HEK293 (cell line): ENCODE measurements around the gene APCDD1.

ENCODE experiments used
- GLIS1 ChIP-seq: fragments of 450-650 bp; formaldehyde crosslinking; IDR thresholded peaks from 2 replicates; pipeline ENCODE4 v1.5.1; 2016; ENCODE audit warnings: missing biosample characterization, missing genetic modification characterization
- KLF7 ChIP-seq: fragments of 450-650 bp; formaldehyde crosslinking; IDR thresholded peaks from 2 replicates; pipeline ENCODE4 v1.5.1; 2016; ENCODE audit warnings: missing biosample characterization, missing genetic modification characterization, borderline replicate concordance
- KLF9 ChIP-seq: fragments of 450-650 bp; formaldehyde crosslinking; IDR thresholded peaks from 2 replicates; pipeline ENCODE4 v1.5.1; 2016; ENCODE audit warnings: missing biosample characterization, missing genetic modification characterization, low read depth
- MZF1 ChIP-seq: fragments of 450-650 bp; formaldehyde crosslinking; IDR thresholded peaks from 2 replicates; pipeline ENCODE4 v1.5.1; 2017; ENCODE audit warnings: missing biosample characterization, missing genetic modification characterization, borderline replicate concordance
- OVOL3 ChIP-seq: fragments of 450-650 bp; formaldehyde crosslinking; IDR thresholded peaks from 2 replicates; pipeline ENCODE4 v1.5.1; 2016; ENCODE audit warnings: missing biosample characterization, missing genetic modification characterization
- SP3 ChIP-seq: fragments of 450-650 bp; formaldehyde crosslinking; IDR thresholded peaks from 2 replicates; pipeline ENCODE4 v1.5.1; 2016; ENCODE audit warnings: missing biosample characterization, missing genetic modification characterization
- TCF7L2 ChIP-seq: IDR thresholded peaks from 2 replicates; pipeline ENCODE4 v1.6.1; 2011; ENCODE audit warnings: low read depth, mild to moderate bottlenecking, inconsistent platforms, low read length, moderate library complexity, borderline replicate concordance
- ZBTB20 ChIP-seq: fragments of 450-650 bp; formaldehyde crosslinking; IDR thresholded peaks from 2 replicates; pipeline ENCODE4 v1.5.1; 2016; ENCODE audit warnings: missing biosample characterization, missing genetic modification characterization
- ZBTB21 ChIP-seq: fragments of 450-650 bp; formaldehyde crosslinking; IDR thresholded peaks from 2 replicates; pipeline ENCODE4 v1.5.1; 2017; ENCODE audit warnings: missing biosample characterization, missing genetic modification characterization
- ZNF157 ChIP-seq: fragments of 450-650 bp; formaldehyde crosslinking; IDR thresholded peaks from 2 replicates; pipeline ENCODE4 v1.5.1; 2016; ENCODE audit warnings: missing biosample characterization, missing genetic modification characterization
- ZNF169 ChIP-seq: fragments of 450-650 bp; formaldehyde crosslinking; IDR thresholded peaks from 2 replicates; pipeline ENCODE4 v1.5.1; 2016; ENCODE audit warnings: missing biosample characterization, missing genetic modification characterization
- ZNF2 ChIP-seq: fragments of 450-650 bp; formaldehyde crosslinking; IDR thresholded peaks from 2 replicates; pipeline ENCODE4 v1.5.1; 2016; ENCODE audit warnings: missing biosample characterization, missing genetic modification characterization
- ZNF324 ChIP-seq: fragments of 450-650 bp; formaldehyde crosslinking; IDR thresholded peaks from 2 replicates; pipeline ENCODE4 v1.5.1; 2016; ENCODE audit warnings: missing biosample characterization, missing genetic modification characterization
- ZNF561 ChIP-seq: fragments of 450-650 bp; IDR thresholded peaks from 2 replicates; pipeline ENCODE4 v1.5.1; 2018; ENCODE audit warnings: missing biosample characterization, missing genetic modification characterization, borderline replicate concordance
- ZNF623 ChIP-seq: fragments of 450-650 bp; formaldehyde crosslinking; IDR thresholded peaks from 2 replicates; pipeline ENCODE4 v1.5.1; 2016; ENCODE audit warnings: missing biosample characterization, missing genetic modification characterization
- ZNF624 ChIP-seq: fragments of 450-650 bp; formaldehyde crosslinking; IDR thresholded peaks from 2 replicates; pipeline ENCODE4 v1.5.1; 2017; ENCODE audit warnings: missing biosample characterization, missing genetic modification characterization
- ZNF660 ChIP-seq: fragments of 450-650 bp; IDR thresholded peaks from 2 replicates; pipeline ENCODE4 v1.5.1; 2018; ENCODE audit warnings: missing biosample characterization, mild to moderate bottlenecking, missing genetic modification characterization
- ZNF701 ChIP-seq: fragments of 450-650 bp; formaldehyde crosslinking; IDR thresholded peaks from 2 replicates; pipeline ENCODE4 v1.5.1; 2016; ENCODE audit warnings: missing biosample characterization, missing genetic modification characterization
- ZNF747 ChIP-seq: fragments of 450-650 bp; formaldehyde crosslinking; IDR thresholded peaks from 2 replicates; pipeline ENCODE4 v1.5.1; 2016; ENCODE audit warnings: missing biosample characterization, missing genetic modification characterization
- ZNF776 ChIP-seq: fragments of 450-650 bp; formaldehyde crosslinking; IDR thresholded peaks from 2 replicates; pipeline ENCODE4 v1.5.0; 2017; ENCODE audit warnings: missing biosample characterization, missing genetic modification characterization, borderline replicate concordance
- ZNF830 ChIP-seq: fragments of 450-650 bp; IDR thresholded peaks from 2 replicates; pipeline ENCODE4 v1.5.0; 2018; ENCODE audit warnings: missing biosample characterization, missing genetic modification characterization, low read depth, mild to moderate bottlenecking, moderate library complexity
- ZSCAN23 ChIP-seq: fragments of 450-650 bp; formaldehyde crosslinking; IDR thresholded peaks from 2 replicates; pipeline ENCODE4 v1.5.1; 2016; ENCODE audit warnings: missing biosample characterization, missing genetic modification characterization
- TF ChIP-seq, protein P1 (sequence below): fragments of 450-650 bp; formaldehyde crosslinking; conservative IDR thresholded peaks from 2 replicates; pipeline ENCODE4 v1.5.1; 2016; ENCODE audit warnings: low read depth, missing biosample characterization, missing genetic modification characterization
- TF ChIP-seq, protein P2 (sequence below): fragments of 450-650 bp; formaldehyde crosslinking; IDR thresholded peaks from 2 replicates; pipeline ENCODE4 v1.5.1; 2017; ENCODE audit warnings: missing biosample characterization, missing genetic modification characterization
- TF ChIP-seq, protein P3 (sequence below): sonication (generic); formaldehyde crosslinking; IDR thresholded peaks from 2 replicates; pipeline ENCODE4 v1.8.1; 2022; ENCODE audit warnings: mild to moderate bottlenecking, moderate library complexity, missing genetic modification reagents
- TF ChIP-seq, protein P4 (sequence below): fragments of 450-650 bp; formaldehyde crosslinking; IDR thresholded peaks from 2 replicates; pipeline ENCODE4 v1.5.1; 2016; ENCODE audit warnings: missing biosample characterization, missing genetic modification characterization
- TF ChIP-seq, protein P5 (sequence below): fragments of 450-650 bp; formaldehyde crosslinking; IDR thresholded peaks from 2 replicates; pipeline ENCODE4 v1.5.1; 2016; ENCODE audit warnings: missing biosample characterization, missing genetic modification characterization

APCDD1 gene

DNA sequence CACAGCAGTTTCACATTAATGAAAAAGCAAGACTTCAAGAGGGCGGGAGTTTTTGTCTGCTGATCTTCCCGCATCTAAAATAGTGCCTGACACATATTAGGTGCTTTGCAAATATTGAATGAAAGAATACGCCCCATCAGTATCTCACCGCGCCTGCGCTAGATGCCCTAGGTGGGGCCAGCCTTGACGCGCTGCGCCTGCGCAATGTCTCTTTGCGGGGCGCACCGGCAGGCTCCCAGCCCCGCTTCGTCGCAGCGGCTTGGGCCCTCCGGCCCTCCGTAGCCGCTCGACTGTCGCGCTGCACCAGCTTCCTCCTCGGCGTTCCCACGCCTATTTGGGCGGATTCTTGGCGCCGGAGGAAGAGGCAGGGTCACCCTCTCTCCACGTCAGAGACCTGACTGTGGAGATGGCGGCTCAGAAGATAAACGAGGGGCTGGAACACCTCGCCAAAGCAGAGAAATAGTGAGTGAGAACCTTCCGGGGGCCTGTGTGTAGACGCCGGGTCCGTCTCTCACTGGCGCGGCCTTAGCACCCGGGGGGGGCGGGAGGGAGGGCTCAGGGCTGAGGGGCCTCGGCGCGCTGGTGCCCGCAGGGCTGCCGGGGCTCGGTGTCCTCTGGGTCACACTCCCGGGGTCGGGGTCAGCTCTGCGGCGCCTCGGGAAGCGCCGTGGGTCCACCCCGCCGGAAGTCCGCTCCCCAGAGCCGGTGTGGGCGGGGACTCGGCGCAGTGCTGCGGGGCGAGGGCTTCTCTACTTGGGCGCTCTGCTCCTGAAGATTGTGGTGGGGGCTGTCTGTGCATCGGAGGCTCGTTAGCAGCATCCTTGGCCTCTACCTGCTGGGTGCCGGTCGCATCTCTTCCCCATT is 71.5 kb downstream of the APCDD1 start, which contains the start of gene NAPG (continued):
- TF ChIP-seq, protein P1, sequence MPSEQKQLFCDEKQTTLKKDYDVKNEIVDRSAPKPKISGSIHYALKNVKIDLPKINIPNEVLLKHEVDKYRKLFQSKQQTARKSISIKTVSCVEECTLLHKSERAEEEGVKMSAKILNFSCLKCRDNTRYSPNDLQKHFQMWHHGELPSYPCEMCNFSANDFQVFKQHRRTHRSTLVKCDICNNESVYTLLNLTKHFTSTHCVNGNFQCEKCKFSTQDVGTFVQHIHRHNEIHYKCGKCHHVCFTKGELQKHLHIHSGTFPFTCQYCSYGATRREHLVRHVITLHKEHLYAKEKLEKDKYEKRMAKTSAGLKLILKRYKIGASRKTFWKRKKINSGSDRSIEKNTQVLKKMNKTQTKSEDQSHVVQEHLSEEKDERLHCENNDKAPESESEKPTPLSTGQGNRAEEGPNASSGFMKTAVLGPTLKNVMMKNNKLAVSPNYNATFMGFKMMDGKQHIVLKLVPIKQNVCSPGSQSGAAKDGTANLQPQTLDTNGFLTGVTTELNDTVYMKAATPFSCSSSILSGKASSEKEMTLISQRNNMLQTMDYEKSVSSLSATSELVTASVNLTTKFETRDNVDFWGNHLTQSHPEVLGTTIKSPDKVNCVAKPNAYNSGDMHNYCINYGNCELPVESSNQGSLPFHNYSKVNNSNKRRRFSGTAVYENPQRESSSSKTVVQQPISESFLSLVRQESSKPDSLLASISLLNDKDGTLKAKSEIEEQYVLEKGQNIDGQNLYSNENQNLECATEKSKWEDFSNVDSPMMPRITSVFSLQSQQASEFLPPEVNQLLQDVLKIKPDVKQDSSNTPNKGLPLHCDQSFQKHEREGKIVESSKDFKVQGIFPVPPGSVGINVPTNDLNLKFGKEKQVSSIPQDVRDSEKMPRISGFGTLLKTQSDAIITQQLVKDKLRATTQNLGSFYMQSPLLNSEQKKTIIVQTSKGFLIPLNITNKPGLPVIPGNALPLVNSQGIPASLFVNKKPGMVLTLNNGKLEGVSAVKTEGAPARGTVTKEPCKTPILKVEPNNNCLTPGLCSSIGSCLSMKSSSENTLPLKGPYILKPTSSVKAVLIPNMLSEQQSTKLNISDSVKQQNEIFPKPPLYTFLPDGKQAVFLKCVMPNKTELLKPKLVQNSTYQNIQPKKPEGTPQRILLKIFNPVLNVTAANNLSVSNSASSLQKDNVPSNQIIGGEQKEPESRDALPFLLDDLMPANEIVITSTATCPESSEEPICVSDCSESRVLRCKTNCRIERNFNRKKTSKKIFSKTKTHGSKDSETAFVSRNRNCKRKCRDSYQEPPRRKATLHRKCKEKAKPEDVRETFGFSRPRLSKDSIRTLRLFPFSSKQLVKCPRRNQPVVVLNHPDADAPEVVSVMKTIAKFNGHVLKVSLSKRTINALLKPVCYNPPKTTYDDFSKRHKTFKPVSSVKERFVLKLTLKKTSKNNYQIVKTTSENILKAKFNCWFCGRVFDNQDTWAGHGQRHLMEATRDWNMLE (tag by site-specific recombination), result no peak
- no peak for TF ChIP-seq MZF1 (tag by site-specific recombination)
- no peak for TF ChIP-seq ZNF157 (tag by site-specific recombination)
- no peak for TF ChIP-seq ZNF624 (tag by site-specific recombination)
- TF ChIP-seq ZNF561 (tag by site-specific recombination), result peak; percentile 66; the same call in 1 of the 2 replicates
- 0 out of 2 replicates have a peak, but pooled peaks have one; percentile 28 for TF ChIP-seq ZNF2 (tag by site-specific recombination)
- TF ChIP-seq ZNF324 (tag by site-specific recombination), result no peak
- no peak for TF ChIP-seq OVOL3 (tag by site-specific recombination)
- peak; percentile 68 for TF ChIP-seq GLIS1
- no peak for TF ChIP-seq TCF7L2
- no peak for TF ChIP-seq KLF7
- no peak for TF ChIP-seq ZBTB20 (tag by site-specific recombination)
- TF ChIP-seq ZSCAN23, result no peak
- TF ChIP-seq, protein P2, sequence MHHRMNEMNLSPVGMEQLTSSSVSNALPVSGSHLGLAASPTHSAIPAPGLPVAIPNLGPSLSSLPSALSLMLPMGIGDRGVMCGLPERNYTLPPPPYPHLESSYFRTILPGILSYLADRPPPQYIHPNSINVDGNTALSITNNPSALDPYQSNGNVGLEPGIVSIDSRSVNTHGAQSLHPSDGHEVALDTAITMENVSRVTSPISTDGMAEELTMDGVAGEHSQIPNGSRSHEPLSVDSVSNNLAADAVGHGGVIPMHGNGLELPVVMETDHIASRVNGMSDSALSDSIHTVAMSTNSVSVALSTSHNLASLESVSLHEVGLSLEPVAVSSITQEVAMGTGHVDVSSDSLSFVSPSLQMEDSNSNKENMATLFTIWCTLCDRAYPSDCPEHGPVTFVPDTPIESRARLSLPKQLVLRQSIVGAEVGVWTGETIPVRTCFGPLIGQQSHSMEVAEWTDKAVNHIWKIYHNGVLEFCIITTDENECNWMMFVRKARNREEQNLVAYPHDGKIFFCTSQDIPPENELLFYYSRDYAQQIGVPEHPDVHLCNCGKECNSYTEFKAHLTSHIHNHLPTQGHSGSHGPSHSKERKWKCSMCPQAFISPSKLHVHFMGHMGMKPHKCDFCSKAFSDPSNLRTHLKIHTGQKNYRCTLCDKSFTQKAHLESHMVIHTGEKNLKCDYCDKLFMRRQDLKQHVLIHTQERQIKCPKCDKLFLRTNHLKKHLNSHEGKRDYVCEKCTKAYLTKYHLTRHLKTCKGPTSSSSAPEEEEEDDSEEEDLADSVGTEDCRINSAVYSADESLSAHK (tag by site-specific recombination), result no peak
- TF ChIP-seq SP3 (tag by site-specific recombination), result peak; percentile 68
- TF ChIP-seq ZNF660 (tag by site-specific recombination), result peak; percentile 48; the same call in 1 of the 2 replicates
- no peak for TF ChIP-seq ZNF701 (tag by site-specific recombination)
- no peak for TF ChIP-seq ZNF776
- TF ChIP-seq, protein P3, sequence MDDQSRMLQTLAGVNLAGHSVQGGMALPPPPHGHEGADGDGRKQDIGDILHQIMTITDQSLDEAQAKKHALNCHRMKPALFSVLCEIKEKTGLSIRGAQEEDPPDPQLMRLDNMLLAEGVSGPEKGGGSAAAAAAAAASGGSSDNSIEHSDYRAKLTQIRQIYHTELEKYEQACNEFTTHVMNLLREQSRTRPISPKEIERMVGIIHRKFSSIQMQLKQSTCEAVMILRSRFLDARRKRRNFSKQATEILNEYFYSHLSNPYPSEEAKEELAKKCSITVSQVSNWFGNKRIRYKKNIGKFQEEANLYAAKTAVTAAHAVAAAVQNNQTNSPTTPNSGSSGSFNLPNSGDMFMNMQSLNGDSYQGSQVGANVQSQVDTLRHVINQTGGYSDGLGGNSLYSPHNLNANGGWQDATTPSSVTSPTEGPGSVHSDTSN (CRISPR knock-in tag), result peak; percentile 89; the same call in 1 of the 2 replicates
- no peak for TF ChIP-seq ZNF623
- TF ChIP-seq KLF9 (tag by site-specific recombination), result peak; percentile 48; the same call in 1 of the 2 replicates
- TF ChIP-seq, protein P4, sequence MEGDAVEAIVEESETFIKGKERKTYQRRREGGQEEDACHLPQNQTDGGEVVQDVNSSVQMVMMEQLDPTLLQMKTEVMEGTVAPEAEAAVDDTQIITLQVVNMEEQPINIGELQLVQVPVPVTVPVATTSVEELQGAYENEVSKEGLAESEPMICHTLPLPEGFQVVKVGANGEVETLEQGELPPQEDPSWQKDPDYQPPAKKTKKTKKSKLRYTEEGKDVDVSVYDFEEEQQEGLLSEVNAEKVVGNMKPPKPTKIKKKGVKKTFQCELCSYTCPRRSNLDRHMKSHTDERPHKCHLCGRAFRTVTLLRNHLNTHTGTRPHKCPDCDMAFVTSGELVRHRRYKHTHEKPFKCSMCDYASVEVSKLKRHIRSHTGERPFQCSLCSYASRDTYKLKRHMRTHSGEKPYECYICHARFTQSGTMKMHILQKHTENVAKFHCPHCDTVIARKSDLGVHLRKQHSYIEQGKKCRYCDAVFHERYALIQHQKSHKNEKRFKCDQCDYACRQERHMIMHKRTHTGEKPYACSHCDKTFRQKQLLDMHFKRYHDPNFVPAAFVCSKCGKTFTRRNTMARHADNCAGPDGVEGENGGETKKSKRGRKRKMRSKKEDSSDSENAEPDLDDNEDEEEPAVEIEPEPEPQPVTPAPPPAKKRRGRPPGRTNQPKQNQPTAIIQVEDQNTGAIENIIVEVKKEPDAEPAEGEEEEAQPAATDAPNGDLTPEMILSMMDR (tag by site-specific recombination), result no peak
- TF ChIP-seq, protein P5, sequence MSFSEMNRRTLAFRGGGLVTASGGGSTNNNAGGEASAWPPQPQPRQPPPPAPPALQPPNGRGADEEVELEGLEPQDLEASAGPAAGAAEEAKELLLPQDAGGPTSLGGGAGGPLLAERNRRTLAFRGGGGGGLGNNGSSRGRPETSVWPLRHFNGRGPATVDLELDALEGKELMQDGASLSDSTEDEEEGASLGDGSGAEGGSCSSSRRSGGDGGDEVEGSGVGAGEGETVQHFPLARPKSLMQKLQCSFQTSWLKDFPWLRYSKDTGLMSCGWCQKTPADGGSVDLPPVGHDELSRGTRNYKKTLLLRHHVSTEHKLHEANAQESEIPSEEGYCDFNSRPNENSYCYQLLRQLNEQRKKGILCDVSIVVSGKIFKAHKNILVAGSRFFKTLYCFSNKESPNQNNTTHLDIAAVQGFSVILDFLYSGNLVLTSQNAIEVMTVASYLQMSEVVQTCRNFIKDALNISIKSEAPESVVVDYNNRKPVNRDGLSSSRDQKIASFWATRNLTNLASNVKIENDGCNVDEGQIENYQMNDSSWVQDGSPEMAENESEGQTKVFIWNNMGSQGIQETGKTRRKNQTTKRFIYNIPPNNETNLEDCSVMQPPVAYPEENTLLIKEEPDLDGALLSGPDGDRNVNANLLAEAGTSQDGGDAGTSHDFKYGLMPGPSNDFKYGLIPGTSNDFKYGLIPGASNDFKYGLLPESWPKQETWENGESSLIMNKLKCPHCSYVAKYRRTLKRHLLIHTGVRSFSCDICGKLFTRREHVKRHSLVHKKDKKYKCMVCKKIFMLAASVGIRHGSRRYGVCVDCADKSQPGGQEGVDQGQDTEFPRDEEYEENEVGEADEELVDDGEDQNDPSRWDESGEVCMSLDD, result no peak
- no peak for TF ChIP-seq ZNF169 (tag by site-specific recombination)
- no peak for TF ChIP-seq ZBTB21 (tag by site-specific recombination)
- no peak for TF ChIP-seq ZNF830
- TF ChIP-seq ZNF747 (tag by site-specific recombination), result no peak
